ENCODE data around the gene CPEB3.
"Not testable (repeated sequence)": the region's sequence is repeated elsewhere in the genome, so short reads cannot be mapped to it uniquely, and the experiment has no call there.

DNA sequence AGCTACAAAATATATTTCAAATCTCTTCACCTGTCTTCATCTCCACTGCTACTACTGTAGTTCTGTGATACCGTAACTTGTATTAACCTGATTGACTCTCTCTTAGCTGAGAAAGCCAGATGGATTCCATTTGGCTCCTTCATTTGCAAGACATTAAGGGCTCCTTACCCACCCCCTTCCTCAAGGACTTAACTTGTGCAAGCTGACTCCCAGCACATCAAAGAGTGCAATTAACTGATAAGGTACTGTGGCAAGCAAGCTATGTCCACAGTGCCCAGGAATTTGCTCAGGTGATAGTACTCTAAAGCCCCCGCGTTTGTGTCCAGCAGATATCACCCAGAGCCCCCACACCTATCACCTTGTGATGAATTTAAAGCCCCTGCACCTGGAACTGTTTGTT is 257.8 kb downstream of the CPEB3 start:
- not testable (repeated sequence) for TF ChIP-seq POLR2AphosphoS5 (IDR thresholded peaks at IDR 0.05; ENCODE audit: low read depth, low read length); SPI1 (IDR thresholded peaks at IDR 0.05; ENCODE audit: low read depth, low read length); POLR2A (IDR thresholded peaks at IDR 0.05; ENCODE audit: low read depth, low read length); PAX5 (IDR thresholded peaks at IDR 0.05; ENCODE audit: insufficient read depth, low read length, severe bottlenecking); POU2F2 (IDR thresholded peaks at IDR 0.05; ENCODE audit: low read depth, low read length)

Data from GM12891 (cell line).